ENCODE results near the gene VWA5B1. TPM values are rescaled to one million over a fixed set of nuclear protein-coding genes. Genes with fewer than 3 reads are reported as not detected.

VWA5B1 gene
- total RNA-seq, 3 donors from 2014 or later (not counting 1 experiment from before 2014, with no cell fraction given): not detected

DNA sequence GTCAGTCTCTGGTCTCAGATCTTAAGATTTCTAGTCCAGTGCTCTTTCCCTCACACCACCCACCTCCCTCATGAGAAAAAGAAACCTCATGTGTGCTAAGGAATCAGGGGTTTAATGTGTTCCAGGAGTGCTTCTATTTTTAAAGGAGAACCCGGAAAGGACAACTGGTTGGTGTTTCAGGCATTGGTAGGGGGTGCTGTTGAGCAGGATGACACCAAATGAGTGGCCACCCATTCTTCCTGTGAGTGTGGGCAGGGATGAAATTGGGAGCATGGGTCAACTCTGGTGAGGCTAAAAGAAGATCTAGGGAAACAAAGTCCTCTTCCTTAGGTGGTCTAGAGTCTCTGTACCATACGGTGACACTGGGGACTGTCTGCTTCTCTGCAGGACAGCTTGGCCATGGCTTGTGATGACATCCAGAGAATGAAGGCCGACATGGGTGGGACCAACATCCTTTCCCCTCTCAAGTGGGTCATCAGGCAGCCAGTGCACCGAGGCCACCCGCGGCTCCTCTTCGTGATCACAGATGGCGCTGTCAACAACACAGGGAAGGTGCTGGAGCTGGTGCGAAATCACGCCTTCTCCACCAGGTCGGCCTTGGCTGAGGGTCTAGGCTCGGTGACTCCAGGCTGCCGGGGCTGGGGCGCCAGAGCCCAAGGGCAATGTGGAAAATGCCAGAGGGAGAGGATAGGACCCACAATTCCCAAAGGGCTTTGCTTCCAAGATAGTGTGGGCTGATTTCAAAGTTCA, 39.3 kb downstream of the VWA5B1 start:
- Mint-ChIP-seq H3K27me3 (ENCODE audit: low read depth in 2 of 2) (peaks cover 25 to 44% of the 10 kb centered on the region in 2 donors), H3K4me1 (peaks cover 0 to 3% of the 10 kb centered on the region in 2 donors), H3K27ac (no peak overlapping the region), H3K36me3 (no peaks in the 10 kb centered on the region), H3K4me3 (no peak overlapping the region), H3K9me3 (no peaks in the 10 kb centered on the region)
- no peaks in the 10 kb centered on the region for H3K4me1 ChIP-seq (ENCODE audit: control insufficient read depth, insufficient read depth, low read length)
- H3K4me3 ChIP-seq (ENCODE audit: low read length): no peak overlapping the region
- WGBS (ENCODE audit: insufficient coverage): 80% methylated on average over 14 of the region's 14 CpGs
- intact Hi-C loops (cut with micrococcal nuclease): no loop called here
- H3K36me3 ChIP-seq (ENCODE audit: control insufficient read depth, insufficient read depth, low read length): no peaks in the 10 kb centered on the region
- H3K27me3 ChIP-seq (ENCODE audit: control insufficient read depth, insufficient read depth, low read length): peaks cover 3% of the 10 kb centered on the region
- no peak for ATAC-seq
- TF ChIP-seq, protein P1, sequence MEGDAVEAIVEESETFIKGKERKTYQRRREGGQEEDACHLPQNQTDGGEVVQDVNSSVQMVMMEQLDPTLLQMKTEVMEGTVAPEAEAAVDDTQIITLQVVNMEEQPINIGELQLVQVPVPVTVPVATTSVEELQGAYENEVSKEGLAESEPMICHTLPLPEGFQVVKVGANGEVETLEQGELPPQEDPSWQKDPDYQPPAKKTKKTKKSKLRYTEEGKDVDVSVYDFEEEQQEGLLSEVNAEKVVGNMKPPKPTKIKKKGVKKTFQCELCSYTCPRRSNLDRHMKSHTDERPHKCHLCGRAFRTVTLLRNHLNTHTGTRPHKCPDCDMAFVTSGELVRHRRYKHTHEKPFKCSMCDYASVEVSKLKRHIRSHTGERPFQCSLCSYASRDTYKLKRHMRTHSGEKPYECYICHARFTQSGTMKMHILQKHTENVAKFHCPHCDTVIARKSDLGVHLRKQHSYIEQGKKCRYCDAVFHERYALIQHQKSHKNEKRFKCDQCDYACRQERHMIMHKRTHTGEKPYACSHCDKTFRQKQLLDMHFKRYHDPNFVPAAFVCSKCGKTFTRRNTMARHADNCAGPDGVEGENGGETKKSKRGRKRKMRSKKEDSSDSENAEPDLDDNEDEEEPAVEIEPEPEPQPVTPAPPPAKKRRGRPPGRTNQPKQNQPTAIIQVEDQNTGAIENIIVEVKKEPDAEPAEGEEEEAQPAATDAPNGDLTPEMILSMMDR (IDR thresholded peaks at IDR 0.05): no peak
- no peak overlapping the region for H3K27ac ChIP-seq (ENCODE audit: low read length)
- DNase-seq: no peak
- H3K9me3 ChIP-seq (ENCODE audit: control insufficient read depth, insufficient read depth, low read length): no peaks in the 10 kb centered on the region

DNA sequence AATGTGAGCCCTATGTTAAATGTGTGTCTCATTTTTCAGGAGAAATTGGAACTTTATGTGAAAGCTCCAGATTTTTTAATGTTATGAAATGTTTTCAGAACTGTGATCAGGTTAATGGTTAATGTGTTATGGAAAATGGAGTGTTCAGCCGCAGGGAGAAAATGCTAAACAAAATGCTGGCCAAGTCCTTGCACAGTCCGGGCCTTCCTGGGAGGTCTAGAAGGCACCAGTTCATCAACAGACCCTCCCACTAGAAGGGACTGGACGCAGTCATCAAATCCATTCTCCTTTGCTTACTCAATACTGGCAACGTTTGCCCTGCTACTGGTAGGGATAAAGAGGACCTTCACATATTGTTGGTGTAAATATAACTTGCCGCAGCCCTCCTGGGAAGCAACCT, 43.4 kb downstream of the VWA5B1 start:
- Mint-ChIP-seq H3K27me3 (ENCODE audit: low read depth in 2 of 2) (peaks cover 10 to 40% of the 10 kb centered on the region in 2 donors), H3K4me1 (peaks cover 0 to 3% of the 10 kb centered on the region in 2 donors), H3K36me3 (no peaks in the 10 kb centered on the region), H3K4me3 (no peak overlapping the region), H3K27ac (no peak overlapping the region), H3K9me3 (no peaks in the 10 kb centered on the region)
- no peak overlapping the region for H3K4me3 ChIP-seq (ENCODE audit: low read length)
- intact Hi-C loops (cut with micrococcal nuclease): no loop called here
- H3K36me3 ChIP-seq (ENCODE audit: control insufficient read depth, insufficient read depth, low read length): no peaks in the 10 kb centered on the region
- ATAC-seq: no peak
- no peak for DNase-seq
- H3K9me3 ChIP-seq (ENCODE audit: control insufficient read depth, insufficient read depth, low read length): no peaks in the 10 kb centered on the region
- WGBS (ENCODE audit: insufficient coverage): 85% methylated on average over 3 of the region's 5 CpGs
- TF ChIP-seq, protein P1 (IDR thresholded peaks at IDR 0.05): no peak
- no peaks in the 10 kb centered on the region for H3K27me3 ChIP-seq (ENCODE audit: control insufficient read depth, insufficient read depth, low read length)
- no peaks in the 10 kb centered on the region for H3K4me1 ChIP-seq (ENCODE audit: control insufficient read depth, insufficient read depth, low read length)
- H3K27ac ChIP-seq (ENCODE audit: low read length): no peak overlapping the region

- no peaks in the 10 kb centered on the region for H3K36me3 ChIP-seq (ENCODE audit: control insufficient read depth, insufficient read depth, low read length)
- H3K9me3 Mint-ChIP-seq: no peaks in the 10 kb centered on the region
- no peak for DNase-seq
- H3K9me3 ChIP-seq (ENCODE audit: control insufficient read depth, insufficient read depth, low read length): no peaks in the 10 kb centered on the region
- WGBS (ENCODE audit: insufficient coverage): 86% methylated on average over 13 of the region's 13 CpGs
- no peak overlapping the region for H3K4me3 Mint-ChIP-seq
- H3K4me1 Mint-ChIP-seq: peaks cover 0 to 3% of the 10 kb centered on the region in 2 donors
- no peaks in the 10 kb centered on the region for H3K36me3 Mint-ChIP-seq
- intact Hi-C loops (cut with micrococcal nuclease): no loop called here
- peaks cover 9 to 46% of the 10 kb centered on the region in 2 donors for H3K27me3 Mint-ChIP-seq (ENCODE audit: low read depth in 2 of 2)
- TF ChIP-seq, protein P1 (IDR thresholded peaks at IDR 0.05): no peak
- ATAC-seq: no peak
- H3K27me3 ChIP-seq (ENCODE audit: control insufficient read depth, insufficient read depth, low read length): no peaks in the 10 kb centered on the region
- no peaks in the 10 kb centered on the region for H3K4me1 ChIP-seq (ENCODE audit: control insufficient read depth, insufficient read depth, low read length)
- no peak overlapping the region for H3K27ac Mint-ChIP-seq
- no peak overlapping the region for H3K4me3 ChIP-seq (ENCODE audit: low read length)
- no peak overlapping the region for H3K27ac ChIP-seq (ENCODE audit: low read length)
Observed at GRCh38 chr1:20336105-20336605, 45.5 kb downstream of the VWA5B1 start.
